H7 (cell line): Measurements from ENCODE around the gene IGFALS. TPM values are rescaled to one million over a fixed set of nuclear protein-coding genes. Genes with fewer than 3 reads are reported as not detected.
"Not testable (repeated sequence)": the region's sequence is repeated elsewhere in the genome, so short reads cannot be mapped to it uniquely, and the experiment has no call there.

Source experiments
- DNase-seq: peaks from one replicate; pipeline ENCODE4 v3.0.0; 2012
- H3K27me3 ChIP-seq: 2 replicates; pipeline ENCODE4 v1.6.0; 2011; ENCODE audit warnings: mild to moderate bottlenecking, low read length; ENCODE audit not compliant: control insufficient read depth, insufficient read depth
- H3K36me3 ChIP-seq: replicated peaks from 2 replicates; pipeline ENCODE4 v1.5.1; 2011; ENCODE audit warnings: low read length; ENCODE audit not compliant: control insufficient read depth, insufficient read depth
- H3K4me3 ChIP-seq: 2 replicates; pipeline ENCODE4 v1.5.1; 2011; ENCODE audit warnings: low read depth, mild to moderate bottlenecking, control low read depth, low read length, moderate library complexity; ENCODE audit not compliant: insufficient read depth
- total RNA-seq: library from RNA; depleted of rRNA; stranded (reverse); fragments of >200 nt; shearing (Covaris generic); gene quantifications from 2 replicates; pipeline ENCODE4 v1.2.3, GENCODE V29; 2014

Gene IGFALS
- total RNA-seq, 1 experiment from 2014 or later: not detected

DNA sequence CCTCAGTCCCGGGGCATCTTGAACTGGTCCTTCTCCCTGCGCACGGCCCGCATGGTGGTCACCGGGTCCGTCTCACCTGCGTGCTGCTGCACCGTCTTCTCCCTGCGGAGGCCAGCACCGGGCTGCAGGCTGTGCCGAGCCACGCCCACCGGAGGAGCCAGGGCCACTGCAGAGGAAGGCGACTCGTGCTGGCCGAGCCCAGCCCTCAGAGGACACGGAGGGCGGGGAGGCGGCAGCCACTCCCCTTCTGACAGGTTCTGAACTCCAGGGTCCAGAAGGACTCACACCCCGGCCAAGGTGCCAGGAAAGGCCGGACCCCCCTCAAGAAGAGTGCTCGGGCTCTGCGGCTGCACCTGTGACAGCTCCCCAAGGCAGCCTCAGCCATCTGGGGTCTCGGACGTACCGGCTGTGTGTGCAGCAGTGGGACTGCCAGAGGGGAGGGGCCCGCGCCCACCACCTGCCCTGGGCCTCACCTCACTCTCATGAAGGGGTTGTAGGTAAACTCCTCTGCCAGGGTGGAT lies 15.8 kb upstream of the IGFALS start:
- no peaks in the 10 kb centered on the region; the same call in none of the 2 replicates for H3K36me3 ChIP-seq
- no peaks in the 10 kb centered on the region for H3K27me3 ChIP-seq
- DNase-seq: peak; percentile 92
- no peak overlapping the region for H3K4me3 ChIP-seq

DNA sequence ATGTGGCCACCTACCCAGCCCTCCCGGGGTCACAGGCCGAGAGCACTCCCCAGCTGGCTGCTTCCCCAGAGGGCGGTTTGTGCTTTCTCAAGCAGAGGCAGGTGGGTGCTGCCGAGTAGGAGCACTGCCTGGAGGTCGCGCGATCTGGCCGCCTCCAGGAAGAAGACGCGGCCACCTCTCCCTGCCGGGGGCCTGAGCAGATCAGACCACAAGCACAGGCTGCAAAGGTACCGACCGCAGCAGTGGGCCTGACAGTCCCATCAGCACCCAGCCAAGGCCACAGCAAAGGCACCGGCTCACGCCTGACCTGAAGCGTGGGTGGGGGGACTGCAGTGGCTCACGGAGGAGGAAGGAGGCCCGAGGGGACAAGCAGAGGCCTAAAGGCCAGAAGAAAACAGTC lies 15.2 kb upstream of the IGFALS start:
- no peak overlapping the region for H3K4me3 ChIP-seq
- H3K27me3 ChIP-seq: no peaks in the 10 kb centered on the region
- no peak for DNase-seq
- no peaks in the 10 kb centered on the region; the same call in none of the 2 replicates for H3K36me3 ChIP-seq

DNA sequence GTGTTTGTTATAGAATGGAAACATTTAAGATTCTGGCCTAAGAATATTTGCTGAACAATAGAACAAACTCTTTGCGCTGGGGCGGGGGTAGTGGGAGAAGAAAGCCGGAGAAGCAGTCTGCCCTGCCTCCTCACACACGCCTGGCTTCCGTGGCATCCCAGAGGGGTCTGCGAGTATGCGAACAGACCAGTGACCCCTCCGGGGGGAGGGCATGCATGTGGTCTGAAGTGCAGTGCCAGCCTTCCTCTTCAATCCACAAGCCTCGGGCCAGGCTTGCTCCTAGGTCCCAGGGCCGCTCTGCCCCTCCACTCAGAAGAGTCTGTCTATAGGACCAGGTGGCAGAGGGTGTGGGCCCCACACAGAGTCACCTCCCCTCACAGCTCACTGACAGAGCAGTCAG lies 14.1 kb upstream of the IGFALS start:
- no peak overlapping the region for H3K4me3 ChIP-seq
- no peak for DNase-seq
- no peaks in the 10 kb centered on the region; the same call in none of the 2 replicates for H3K36me3 ChIP-seq
- no peaks in the 10 kb centered on the region for H3K27me3 ChIP-seq

GRCh38 chr16:1800701-1801100 lies 7.2 kb upstream of the IGFALS start:
- no peak for DNase-seq
- Histone ChIP-seq H3K36me3 (no peaks in the 10 kb centered on the region), H3K27me3 (no peaks in the 10 kb centered on the region), H3K4me3 (no peak overlapping the region)

- H3K36me3 ChIP-seq, H3K27me3 ChIP-seq, H3K4me3 ChIP-seq, DNase-seq: not testable (repeated sequence)
Observed at GRCh38 chr16:1799263-1799662, 5.8 kb upstream of the IGFALS start.

DNA sequence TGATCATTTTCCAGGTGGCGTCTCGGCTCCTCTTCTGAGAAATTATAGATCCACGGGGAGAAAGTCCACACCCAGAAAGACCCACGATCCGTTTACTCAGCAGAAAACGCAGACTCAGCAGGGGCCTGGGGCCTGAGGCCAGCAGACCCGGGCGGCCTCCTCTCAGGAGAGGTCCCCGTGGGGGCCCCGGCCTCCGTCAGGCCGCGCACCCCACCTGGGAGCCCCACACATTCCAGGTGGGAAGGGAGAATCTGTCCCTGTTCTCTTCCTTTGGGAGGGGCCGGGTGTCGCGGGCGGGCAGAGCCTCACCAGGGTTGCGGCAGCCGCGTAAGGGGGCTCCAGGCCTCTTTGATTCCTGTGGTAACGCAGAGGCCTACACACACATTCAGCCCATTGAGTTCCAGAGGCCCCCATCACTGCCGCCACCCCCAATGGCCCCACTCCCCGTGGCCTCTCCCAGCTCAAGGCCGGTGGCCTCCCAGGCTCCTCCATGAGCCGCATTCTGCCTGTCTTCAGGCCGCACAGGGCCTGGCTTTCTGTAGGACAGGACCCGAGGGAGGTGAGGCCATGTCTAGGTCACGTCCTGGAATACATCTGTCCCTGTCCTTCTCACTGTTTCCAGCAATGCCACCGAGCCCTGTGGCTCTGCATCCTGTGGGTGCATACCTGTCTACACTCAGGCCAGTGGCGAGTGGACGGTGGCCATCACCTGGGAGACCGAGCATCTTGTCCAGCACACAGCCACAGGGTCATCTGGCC lies 1.6 kb upstream of the IGFALS start:
- H3K36me3 ChIP-seq: no peaks in the 10 kb centered on the region
- H3K27me3 ChIP-seq: no peaks in the 10 kb centered on the region
- H3K4me3 ChIP-seq: no peak overlapping the region
- DNase-seq: peak; percentile 56

- DNase-seq: peak; percentile 74
Observed at GRCh38 chr16:1794221-1794871, 841 bp upstream of the IGFALS start.

DNA sequence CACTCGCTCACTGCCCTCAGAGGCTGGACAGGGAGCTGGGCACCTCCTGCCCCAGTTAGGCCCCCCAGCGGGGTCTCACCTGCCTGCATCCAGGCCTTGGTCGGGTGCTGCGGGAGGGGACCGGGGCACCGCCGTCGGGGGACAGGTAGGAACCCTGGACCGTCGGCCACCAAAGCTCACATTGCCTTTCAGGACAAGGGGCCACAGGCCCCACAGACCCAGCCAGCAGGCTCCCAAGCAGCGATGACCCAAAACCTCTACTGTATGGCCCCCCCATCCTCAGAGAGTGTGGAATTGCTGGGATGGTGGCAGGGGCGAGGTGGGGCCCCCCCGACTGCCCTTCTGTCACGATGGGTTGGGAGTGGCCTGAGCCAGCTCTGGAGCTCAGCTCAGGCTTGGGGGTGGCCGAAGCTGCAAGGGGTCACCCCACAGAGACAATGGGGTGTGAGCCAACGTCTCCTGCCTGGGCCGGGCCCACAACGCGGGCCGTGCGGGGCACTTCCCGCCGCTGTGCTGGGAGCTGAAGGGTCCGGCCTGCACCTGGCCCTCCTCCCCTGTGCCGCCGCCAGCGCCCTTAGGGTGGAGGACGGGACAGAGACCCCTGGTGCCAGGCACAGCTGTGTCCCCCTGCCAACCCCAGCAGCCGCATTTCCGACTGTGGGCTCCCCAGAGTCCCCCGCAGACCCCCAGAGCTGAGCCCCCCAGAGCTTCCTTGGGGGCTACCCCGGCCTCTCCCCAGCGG lies 498 bp downstream of the IGFALS start:
- H3K36me3 ChIP-seq: no peaks in the 10 kb centered on the region; the same call in 1 of the 2 replicates
- H3K27me3 ChIP-seq: no peaks in the 10 kb centered on the region
- H3K4me3 ChIP-seq: no peak overlapping the region
- DNase-seq: peak; percentile 58

More at GRCh38 chr16:1794221-1794871, 841 bp upstream of the IGFALS start:
- Histone ChIP-seq H3K27me3 (no peaks in the 10 kb centered on the region), H3K36me3 (no peaks in the 10 kb centered on the region), H3K4me3 (no peak overlapping the region)

DNA sequence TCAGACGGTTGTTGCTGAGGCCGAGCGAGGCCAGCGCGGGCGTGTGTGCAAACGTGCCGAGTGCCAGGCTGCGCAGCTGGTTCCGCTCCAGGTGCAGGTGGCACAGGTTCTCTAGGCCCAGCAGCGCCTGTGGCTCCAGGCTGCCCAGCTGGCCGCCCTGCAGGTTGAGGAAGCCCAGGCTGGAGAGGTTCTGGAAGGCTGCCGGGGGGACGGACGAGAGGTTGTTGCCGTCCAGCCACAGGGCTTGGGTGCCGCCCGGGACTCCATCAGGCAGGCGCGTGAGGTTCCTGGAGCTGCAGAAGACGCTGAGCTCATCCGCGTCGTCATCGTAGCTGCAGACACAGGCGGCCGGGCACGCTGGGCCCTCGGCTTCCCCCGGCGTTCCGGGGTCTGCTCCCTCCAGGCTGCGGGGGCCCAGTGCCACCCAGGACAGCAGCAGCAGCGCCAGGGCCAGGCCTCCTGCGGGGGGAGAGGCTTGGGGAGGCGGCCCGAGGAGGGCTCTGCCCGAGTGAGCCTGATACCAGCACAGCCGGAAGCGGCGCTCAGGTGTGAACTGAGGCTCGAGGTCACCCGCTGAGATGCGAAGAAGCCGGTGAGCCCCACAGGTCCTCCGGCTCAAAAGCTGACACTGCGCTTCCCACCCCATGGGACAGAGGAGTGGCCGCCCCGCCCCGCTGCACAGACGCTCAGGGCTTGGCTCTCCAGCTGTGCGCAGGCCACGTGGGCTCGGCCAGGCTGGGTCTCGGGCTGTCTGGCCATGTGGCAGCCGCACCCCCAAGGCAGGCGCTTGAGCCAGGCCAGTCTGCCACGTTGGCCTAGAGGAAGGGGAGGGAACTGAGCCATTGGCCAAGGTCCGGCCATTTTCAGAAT lies 1.3 kb downstream of the IGFALS start:
- Histone ChIP-seq H3K36me3 (no peaks in the 10 kb centered on the region; the same call in 1 of the 2 replicates), H3K4me3 (no peak overlapping the region), H3K27me3 (no peaks in the 10 kb centered on the region)
- DNase-seq: peak; percentile 63

DNA sequence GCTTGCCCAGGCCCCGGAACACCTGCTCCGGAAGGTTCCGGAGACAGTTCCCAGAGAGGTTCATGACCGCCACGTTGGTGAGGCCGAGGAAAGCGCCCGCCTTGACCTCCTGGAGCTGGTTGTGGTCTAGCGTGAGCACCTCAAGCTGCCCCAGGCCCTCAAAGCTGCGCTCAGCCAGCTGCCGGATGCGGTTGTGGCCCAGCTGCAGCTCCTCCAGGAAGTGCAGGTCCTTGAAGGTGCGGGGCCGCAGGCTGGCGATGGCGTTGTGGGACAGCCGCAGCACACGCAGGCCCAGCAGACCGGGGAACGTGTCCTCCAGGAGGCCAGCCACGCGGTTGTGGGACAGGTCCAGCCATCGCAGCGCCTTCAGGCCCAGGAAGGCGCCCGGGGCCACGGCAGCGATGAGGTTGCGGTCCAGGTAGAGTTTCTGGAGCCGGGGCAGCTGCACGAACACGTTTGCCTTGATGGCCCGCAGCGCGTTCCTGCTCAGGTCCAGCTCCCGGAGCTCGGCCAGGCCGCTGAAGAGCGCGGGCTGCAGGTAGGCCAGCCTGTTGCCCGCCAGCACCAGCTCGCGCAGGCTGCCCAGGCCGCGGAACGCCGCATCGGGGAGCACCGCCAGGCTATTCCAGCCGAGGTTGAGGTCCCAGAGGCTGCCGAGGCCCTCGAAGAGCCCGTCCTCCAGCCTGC lies 2.1 kb downstream of the IGFALS start:
- Histone ChIP-seq H3K36me3 (no peaks in the 10 kb centered on the region; the same call in none of the 2 replicates), H3K27me3 (no peaks in the 10 kb centered on the region), H3K4me3 (no peak overlapping the region)
- peak; percentile 59 for DNase-seq

DNA sequence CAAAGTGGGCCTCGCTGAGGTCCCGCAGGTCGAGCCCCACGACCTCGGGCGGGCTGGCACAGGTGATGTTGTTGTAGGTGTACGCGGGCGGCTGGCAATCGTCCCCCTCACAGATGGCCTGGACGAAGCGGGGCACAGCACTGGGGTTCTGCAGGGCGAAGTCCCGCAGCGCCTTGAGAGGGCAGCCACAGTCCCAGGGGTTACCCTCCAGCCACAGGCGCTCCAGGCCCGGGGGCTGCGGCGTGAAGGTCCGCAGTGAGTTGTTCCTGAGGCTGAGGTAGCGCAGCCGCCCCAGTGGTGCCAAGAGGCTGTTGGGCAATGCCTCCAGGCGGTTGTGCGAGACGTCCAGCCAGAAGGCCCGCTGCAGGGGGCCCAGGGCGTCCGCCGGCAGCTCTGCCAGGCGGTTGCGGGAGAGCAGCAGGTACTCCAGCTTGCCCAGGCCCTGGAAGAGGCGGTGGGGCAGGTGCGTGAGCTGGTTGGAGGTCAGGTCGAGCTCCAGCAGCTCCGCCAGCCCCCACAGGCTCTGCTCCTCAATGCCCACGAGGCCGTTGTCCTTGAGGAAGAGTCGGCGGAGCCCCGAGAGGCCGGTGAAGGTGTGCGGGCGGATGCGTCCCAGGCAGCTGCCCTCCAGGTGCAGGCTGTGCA lies 2.8 kb downstream of the IGFALS start:
- DNase-seq: peak; percentile 43
- Histone ChIP-seq H3K27me3 (no peaks in the 10 kb centered on the region), H3K4me3 (no peak overlapping the region), H3K36me3 (no peaks in the 10 kb centered on the region; the same call in none of the 2 replicates)

DNA sequence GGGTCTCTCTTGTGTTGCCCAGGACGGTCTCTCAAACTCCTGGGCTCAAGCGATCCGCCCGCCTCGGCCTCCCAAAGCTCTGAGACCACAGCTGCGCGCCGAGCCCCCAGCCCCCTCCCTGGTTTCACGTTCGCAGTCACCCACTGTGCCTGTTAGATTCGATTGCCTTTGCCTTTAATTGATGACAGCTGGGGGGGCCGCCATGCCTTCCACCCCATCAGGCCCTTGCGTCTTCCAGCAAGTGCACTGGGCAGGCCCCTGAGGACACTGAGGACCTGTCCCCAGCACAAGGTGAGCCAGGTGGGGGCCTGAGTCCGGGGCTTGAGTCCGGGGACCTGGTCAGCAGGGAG lies 3.3 kb downstream of the IGFALS start:
- DNase-seq: no peak
- no peak overlapping the region for H3K4me3 ChIP-seq
- H3K36me3 ChIP-seq: no peaks in the 10 kb centered on the region; the same call in none of the 2 replicates
- H3K27me3 ChIP-seq: no peaks in the 10 kb centered on the region

GRCh38 chr16:1789643-1790045 lies 3.9 kb downstream of the IGFALS start:
- Histone ChIP-seq H3K36me3 (no peaks in the 10 kb centered on the region; the same call in none of the 2 replicates), H3K4me3 (no peak overlapping the region), H3K27me3 (no peaks in the 10 kb centered on the region)
- peak; percentile 51 for DNase-seq
